Frontal cortex (tissue), 4 donors: ENCODE measurements around the gene TUBB6. TPM values are rescaled to one million over a fixed set of nuclear protein-coding genes. Genes with fewer than 3 reads are reported as not detected.

Experiments used
- DNase-seq, 2 donors: peaks; one replicate each; pipeline ENCODE4 v3.0.0; 2012; ENCODE audit warnings: low spot score in 2 of 2
- FAIRE-seq: peaks from 2 replicates; lab custom pipeline; 2012; peaks lifted over from hg19 to GRCh38; lab: Jason Lieb, UNC
- total RNA-seq: library from RNA; depleted of rRNA; stranded (reverse); fragments of >200 nt; gene quantifications from one replicate; pipeline ENCODE4 v1.2.3, GENCODE V29; 2014
- donor health status: control.
- donor health status: control.
- donor health status: control.

The TUBB6 gene
- total RNA-seq, 1 donor from 2014 or later: 33.0 TPM

- no peak for DNase-seq
- FAIRE-seq: no peak
These were observed 19.7 kb upstream of the TUBB6 start for GRCh38 chr18:12288403-12288755.

GRCh38 chr18:12290086-12290485 is 18.0 kb upstream of the TUBB6 start:
- FAIRE-seq: no peak

GRCh38 chr18:12291161-12291560 is 16.9 kb upstream of the TUBB6 start:
- DNase-seq: no peak
- no peak for FAIRE-seq

More at GRCh38 chr18:12290086-12290485, 18.0 kb upstream of the TUBB6 start:
- no peak for DNase-seq

GRCh38 chr18:12291690-12292089 is 16.4 kb upstream of the TUBB6 start:
- FAIRE-seq (no peak), DNase-seq (no peak)

GRCh38 chr18:12293831-12294230 is 14.2 kb upstream of the TUBB6 start:
- FAIRE-seq (no peak), DNase-seq (no peak)

- DNase-seq (no peak), FAIRE-seq (no peak)
These were observed 12.5 kb upstream of the TUBB6 start for GRCh38 chr18:12295389-12296086.

GRCh38 chr18:12296087-12296403 is 12.0 kb upstream of the TUBB6 start:
- DNase-seq (no peak), FAIRE-seq (no peak)

- FAIRE-seq (no peak), DNase-seq (no peak)
These were observed 11.6 kb upstream of the TUBB6 start for GRCh38 chr18:12296457-12296856.

- FAIRE-seq (no peak), DNase-seq (no peak)
These were observed 8.2 kb upstream of the TUBB6 start for GRCh38 chr18:12299862-12300261.

- FAIRE-seq: no peak
- no peak for DNase-seq
These were observed 6.6 kb upstream of the TUBB6 start for GRCh38 chr18:12301263-12302005.

GRCh38 chr18:12302391-12303147 is 5.5 kb upstream of the TUBB6 start:
- FAIRE-seq: no peak
- DNase-seq: no peak

GRCh38 chr18:12304351-12305210 is 3.5 kb upstream of the TUBB6 start:
- no peak for FAIRE-seq

GRCh38 chr18:12305211-12305610 is 2.8 kb upstream of the TUBB6 start:
- FAIRE-seq (no peak), DNase-seq (no peak)

More at GRCh38 chr18:12304351-12305210, 3.5 kb upstream of the TUBB6 start:
- DNase-seq: no peak

GRCh38 chr18:12305930-12306629 is 2.0 kb upstream of the TUBB6 start:
- no peak for DNase-seq
- FAIRE-seq: no peak

- FAIRE-seq (no peak), DNase-seq (peak in 1 of 2 donors; percentile 35)
These were observed 1.0 kb upstream of the TUBB6 start for GRCh38 chr18:12306752-12307700.

GRCh38 chr18:12308386-12309100 is 502 bp downstream of the TUBB6 start:
- FAIRE-seq (no peak), DNase-seq (peak; percentile 46 to 81)

- no peak for FAIRE-seq
- no peak for DNase-seq
These were observed 1.7 kb downstream of the TUBB6 start for GRCh38 chr18:12309683-12310198.
